Medulla oblongata (tissue), 1 donor: ENCODE results near the gene OR10C1.
"Not testable (repeated sequence)": the region's sequence is repeated elsewhere in the genome, so short reads cannot be mapped to it uniquely, and the experiment has no call there.

Experiments
- DNase-seq: peaks from one replicate; pipeline ENCODE4 v3.0.0-alpha.2; 2015; ENCODE audit errors: extremely low spot score

The OR10C1 gene

GRCh38 chr6:29439006-29439405, at the start of gene OR10C1:
OR10C1 (plus strand) TSS chr6:29439306; CDS start chr6:29440016, 710 bp downstream.
- no peak for DNase-seq

- no peak for DNase-seq
These were observed 43.8 kb upstream of the OR10C1 start, which contains the start of gene OR12D2 for GRCh38 chr6:29395331-29395730. OR12D2 (plus strand) TSS chr6:29395631; CDS start chr6:29396700, 1,069 bp downstream.

- no peak for DNase-seq
These were observed 39.6 kb upstream of the OR10C1 start for GRCh38 chr6:29399525-29399924.

GRCh38 chr6:29403801-29404200, 35.3 kb upstream of the OR10C1 start:
- no peak for DNase-seq

- DNase-seq, result no peak
These were observed 24.5 kb upstream of the OR10C1 start, which contains the start of gene OR12D1 for GRCh38 chr6:29414588-29414987. OR12D1 (plus strand) TSS chr6:29414928.

- DNase-seq, result no peak
These were observed 19.6 kb upstream of the OR10C1 start for GRCh38 chr6:29419516-29419915.

GRCh38 chr6:29424168-29424567, 14.9 kb upstream of the OR10C1 start:
- no peak for DNase-seq

- no peak for DNase-seq
These were observed 14.5 kb upstream of the OR10C1 start for GRCh38 chr6:29424575-29424974.

GRCh38 chr6:29425075-29425474, 14.0 kb upstream of the OR10C1 start:
- DNase-seq, result no peak

- no peak for DNase-seq
These were observed 12.5 kb upstream of the OR10C1 start for GRCh38 chr6:29426654-29427053.

- DNase-seq, result not testable (repeated sequence)
These were observed 2.4 kb upstream of the OR10C1 start for GRCh38 chr6:29436730-29437129.

GRCh38 chr6:29442719-29443118, 3.6 kb downstream of the OR10C1 start:
- no peak for DNase-seq

- DNase-seq, result not testable (repeated sequence)
These were observed 4.9 kb downstream of the OR10C1 start for GRCh38 chr6:29444031-29444430.

- no peak for DNase-seq
These were observed 8.6 kb downstream of the OR10C1 start for GRCh38 chr6:29447670-29448069.

- no peak for DNase-seq
These were observed 12.5 kb downstream of the OR10C1 start for GRCh38 chr6:29451471-29452193.

GRCh38 chr6:29456971-29457370, 17.9 kb downstream of the OR10C1 start, which contains the start of the genes OR11A1 and OR2H1:
OR11A1 (minus strand) TSS chr6:29457071; CDS start chr6:29427641, 29,430 bp downstream.
OR2H1 (plus strand) TSS chr6:29457155; CDS start chr6:29461770, 4,615 bp downstream.
- DNase-seq, result no peak

- DNase-seq, result no peak
These were observed 22.1 kb downstream of the OR10C1 start for GRCh38 chr6:29461021-29461814.

GRCh38 chr6:29462022-29462421, 22.9 kb downstream of the OR10C1 start:
- no peak for DNase-seq

- no peak for DNase-seq
These were observed 26.2 kb downstream of the OR10C1 start for GRCh38 chr6:29465279-29465678.

- no peak for DNase-seq
These were observed 26.7 kb downstream of the OR10C1 start for GRCh38 chr6:29465801-29466200.

GRCh38 chr6:29466241-29466640, 27.1 kb downstream of the OR10C1 start:
- no peak for DNase-seq

- no peak for DNase-seq
These were observed 35.9 kb downstream of the OR10C1 start for GRCh38 chr6:29474996-29475395.
